NCI-H2196 (cell line): ENCODE measurements around the gene CAMK1D.
"Not testable (repeated sequence)": the region's sequence is repeated elsewhere in the genome, so short reads cannot be mapped to it uniquely, and the experiment has no call there.

Experiments used
- DNase-seq: peaks from one replicate; lab custom pipeline; 2025; ENCODE audit not compliant: unreplicated experiment; lab: John Stamatoyannopoulos, UW

Gene CAMK1D

DNA sequence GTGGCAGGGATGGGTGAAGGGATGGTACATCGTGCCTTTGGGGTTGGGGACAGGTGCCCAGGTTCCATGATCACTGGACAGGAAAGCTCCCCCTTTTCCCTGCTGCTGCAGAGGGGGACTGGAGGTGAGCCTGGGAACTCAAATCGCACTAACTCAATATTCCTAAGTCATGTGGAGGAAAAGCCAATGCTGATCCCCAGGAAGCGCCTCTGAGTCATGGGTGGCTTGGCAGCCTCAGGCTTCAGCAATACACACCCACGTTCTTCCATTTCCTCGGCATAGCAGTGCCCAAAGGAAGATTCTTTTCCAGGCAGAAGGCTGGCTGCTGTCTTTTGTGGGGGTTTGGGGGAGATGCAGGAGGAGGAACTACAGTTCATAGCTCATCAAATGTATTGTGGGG lies 486.4 kb downstream of the CAMK1D start:
- no peak for DNase-seq

DNA sequence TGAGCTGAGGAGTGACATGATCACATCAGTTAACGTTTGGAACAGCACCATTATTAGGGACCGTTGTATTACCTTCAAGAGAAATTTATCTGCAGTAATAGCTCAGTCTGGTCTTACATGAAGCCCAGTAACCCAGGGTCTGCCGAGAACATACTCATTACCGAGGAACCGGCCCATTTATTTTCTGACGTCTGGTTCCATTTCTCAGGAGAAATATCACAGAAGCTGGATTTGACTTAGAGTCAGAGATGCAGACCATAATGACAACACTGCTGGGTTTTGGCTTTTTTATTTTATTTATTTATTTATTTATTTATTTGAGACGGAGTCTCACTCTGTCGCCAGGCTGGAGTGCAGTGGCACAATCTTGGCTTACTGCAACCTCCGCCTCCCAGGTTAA lies 489.0 kb downstream of the CAMK1D start:
- DNase-seq = no peak

DNA sequence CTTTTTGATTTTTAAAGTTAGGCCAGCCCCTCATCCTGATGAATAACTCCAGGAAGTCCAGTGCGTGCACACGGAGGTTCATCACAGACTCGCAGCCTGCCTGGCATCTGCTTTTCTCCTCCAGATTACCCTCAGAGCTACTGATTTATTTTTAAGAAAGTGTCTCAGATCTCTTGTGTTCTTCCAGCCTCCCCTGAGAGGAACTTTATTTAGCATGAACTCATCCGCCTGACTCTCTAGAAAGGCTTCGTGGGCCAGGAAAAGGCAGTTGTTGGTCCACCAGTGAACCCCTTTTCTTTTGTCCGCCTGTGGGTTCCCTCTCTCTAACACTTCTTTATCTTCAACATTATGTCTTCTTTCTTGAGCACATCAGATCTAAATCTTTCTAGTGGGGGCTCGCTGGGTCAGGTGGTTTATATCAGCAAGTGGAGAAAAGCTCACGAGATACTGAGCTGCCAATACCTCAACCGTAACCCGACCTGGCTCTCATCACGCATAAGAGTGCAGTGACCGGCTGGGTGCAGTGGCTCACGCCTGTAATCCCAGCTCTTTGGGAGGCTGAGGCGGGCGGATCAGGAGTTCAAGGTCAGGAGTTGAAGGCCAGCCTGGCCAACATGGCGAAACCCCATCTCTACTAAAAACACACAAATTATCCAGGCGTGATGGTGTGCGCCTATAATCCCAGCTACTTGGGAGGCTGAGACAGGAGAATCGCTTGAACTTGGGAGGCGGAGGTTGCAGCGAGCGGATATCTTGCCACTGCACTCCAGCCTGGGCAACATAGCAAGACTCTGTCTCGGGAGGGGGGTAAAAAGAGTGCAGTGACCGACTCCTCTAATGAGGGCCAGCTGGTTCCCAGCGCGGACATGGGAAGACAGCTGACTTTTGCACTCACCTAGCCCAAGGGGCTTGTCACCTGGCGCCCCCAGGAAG lies 489.9 kb downstream of the CAMK1D start:
- no peak for DNase-seq

DNA sequence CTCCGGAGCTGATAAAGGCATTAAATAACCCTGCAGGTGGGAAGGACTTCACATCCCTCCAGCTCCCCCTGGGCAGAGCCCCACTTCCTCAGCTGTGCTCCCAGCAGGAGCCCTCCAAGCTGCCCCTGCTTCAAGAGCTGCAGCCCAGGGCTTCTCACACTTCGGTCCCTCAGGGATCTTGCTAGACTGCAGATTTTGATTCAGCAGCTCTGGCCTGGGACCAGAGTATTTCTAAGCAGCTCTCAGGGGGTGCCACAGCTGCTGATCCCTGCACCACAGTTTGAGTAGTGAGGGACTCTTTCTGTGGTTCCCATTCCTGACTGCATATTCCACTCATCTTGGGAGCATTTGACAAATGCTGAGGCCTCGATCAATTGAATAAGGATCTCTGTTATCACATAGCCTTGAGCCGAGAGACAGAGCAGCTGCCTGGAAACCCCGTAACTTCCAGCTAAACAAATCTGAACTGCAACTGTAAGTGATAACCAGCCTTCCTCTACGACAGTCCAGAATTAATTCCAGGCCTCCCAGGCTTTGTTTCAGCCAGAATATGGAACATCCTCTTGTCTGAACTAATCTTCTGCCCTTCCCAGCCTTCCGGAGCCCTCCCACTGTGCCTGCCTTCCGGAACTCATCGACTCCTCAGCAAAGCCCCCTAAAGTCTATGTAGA lies 490.7 kb downstream of the CAMK1D start:
- no peak for DNase-seq

DNA sequence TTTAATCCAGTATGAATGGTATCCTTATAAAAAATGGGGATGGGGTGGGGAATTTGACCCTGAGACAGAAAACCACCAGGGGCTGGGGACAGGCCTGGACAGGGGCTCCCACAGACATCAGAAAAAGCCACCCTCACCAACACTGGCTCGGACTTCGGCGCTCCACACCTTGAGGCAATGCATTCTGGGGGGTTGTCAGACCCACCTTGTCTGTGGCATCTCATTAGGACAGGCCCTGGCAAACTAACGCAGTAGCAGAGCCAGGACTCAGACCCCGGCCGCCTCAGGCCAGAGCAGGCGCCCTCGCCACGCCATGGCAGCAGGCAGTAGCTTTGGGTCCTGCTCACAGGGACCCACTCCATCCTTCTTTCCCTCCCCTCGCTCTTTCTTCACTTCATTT lies 492.1 kb downstream of the CAMK1D start:
- DNase-seq = no peak

DNA sequence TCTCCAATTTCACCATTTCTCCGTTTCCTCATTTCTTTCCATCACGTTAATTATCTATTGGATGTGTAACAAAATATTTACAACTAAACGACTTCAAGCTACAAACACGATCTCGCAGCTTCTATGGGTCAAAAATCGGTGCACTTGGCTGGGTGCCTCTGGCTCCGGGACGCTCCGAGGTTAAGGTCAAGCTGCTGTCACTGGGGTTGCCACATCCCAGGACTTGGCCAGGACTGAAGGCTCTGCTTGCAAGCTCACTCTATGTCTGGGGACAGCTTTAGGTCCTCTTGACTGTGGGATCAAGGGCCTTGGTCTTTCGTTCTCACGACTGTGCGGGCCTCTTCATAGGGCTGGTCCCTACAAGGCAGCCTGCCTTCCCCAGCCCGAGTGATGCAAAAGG lies 492.5 kb downstream of the CAMK1D start:
- DNase-seq = no peak

DNA sequence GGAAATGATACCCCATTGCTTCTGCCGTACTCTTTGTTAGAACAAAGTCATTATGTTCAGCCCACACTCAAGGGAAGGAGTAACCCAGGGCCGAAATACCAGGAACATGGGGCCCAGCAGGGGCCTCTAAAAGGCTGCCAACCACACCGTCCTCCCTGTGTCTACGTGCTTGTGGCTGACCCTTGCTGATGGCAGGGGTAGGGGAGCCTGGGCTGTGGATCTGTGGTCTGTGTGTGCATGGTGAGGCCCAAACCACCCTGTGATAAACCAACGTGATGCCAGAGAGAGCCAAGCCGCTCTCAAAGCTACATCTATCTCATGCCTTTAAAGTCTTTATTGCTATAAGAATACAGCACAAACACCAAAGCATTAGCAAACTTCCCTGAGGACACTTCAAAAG lies 493.0 kb downstream of the CAMK1D start:
- no peak for DNase-seq

DNA sequence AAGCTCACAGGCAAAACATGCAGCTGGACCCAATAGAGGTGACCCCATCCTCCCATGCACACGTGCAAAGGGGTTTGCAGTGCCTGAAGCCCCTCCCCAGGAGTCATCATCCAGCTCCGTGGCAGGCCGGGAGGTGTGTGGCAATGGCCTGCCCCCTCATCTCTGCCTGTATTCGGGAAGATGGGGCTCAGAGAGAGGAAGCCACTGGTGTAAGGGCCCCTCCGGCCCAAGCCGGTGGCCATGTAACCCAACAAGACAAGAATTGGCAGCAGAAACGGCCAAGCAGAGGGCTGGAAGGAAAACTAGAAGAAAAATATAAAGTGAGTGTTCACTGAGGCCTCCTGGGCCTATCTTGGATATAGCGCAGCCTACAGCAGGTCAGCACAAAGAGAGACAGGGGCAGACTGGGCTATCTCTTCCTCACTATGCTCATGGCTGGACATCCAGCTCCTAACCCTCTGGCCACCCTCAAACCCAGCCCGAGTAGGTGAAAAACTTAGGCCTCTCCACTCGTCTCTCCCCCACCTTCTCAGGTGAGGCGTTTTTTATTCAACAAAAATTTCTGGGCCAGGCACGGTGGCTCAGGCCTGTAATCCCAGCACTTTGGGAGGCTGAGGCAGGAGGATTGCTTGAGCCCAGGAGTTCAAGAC lies 494.1 kb downstream of the CAMK1D start:
- DNase-seq = no peak

DNA sequence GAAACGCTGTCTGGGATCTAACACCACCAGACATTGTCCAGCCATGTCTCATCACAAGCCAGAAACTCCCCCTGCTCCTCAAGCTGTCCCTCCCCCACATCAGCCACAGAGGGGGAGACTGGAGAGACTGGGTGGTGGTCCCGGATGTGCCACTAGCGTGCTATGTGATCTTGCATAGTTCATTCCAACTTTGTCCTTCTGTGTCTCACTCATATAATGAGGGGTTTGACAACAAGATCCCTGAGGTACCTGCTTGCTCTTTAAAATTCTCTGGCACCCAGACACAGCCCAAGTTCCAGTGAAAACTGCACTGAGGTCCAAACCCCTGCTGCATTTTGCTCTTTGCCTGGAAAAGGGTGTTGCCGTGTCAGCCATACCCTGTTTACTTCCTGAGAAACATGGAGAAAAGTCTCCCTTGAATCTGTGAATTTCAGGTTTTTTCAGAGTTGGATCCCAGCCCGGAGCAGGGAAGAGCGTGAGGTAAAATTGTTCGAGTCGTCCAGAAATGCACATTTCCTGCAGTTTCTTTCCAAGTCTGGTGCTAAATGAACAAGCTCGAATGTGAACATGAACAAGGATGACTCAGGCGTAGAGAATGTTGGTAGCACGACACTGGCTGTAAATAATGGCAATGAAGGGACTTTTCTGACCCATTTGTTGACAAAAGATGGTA lies 495.6 kb downstream of the CAMK1D start:
- DNase-seq = peak; percentile 4

DNA sequence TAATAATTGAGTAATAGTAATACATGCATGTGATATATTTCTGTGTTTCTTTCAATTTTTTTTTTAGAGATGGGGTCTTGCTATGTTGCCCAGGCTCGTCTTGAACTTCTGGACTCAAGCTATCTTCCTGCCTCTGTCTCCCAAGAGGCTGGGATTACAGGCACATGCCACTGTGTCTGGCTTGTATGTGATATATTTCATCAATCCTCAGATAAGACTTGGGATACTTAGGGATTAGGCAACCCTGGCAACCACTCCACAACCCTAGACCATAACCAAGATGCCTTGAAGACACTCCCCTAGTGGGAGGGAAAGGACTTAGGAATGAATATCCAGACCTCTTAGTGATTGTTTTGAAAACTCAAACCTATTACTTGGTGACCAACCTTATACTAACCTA lies 497.4 kb downstream of the CAMK1D start:
- no peak for DNase-seq

DNA sequence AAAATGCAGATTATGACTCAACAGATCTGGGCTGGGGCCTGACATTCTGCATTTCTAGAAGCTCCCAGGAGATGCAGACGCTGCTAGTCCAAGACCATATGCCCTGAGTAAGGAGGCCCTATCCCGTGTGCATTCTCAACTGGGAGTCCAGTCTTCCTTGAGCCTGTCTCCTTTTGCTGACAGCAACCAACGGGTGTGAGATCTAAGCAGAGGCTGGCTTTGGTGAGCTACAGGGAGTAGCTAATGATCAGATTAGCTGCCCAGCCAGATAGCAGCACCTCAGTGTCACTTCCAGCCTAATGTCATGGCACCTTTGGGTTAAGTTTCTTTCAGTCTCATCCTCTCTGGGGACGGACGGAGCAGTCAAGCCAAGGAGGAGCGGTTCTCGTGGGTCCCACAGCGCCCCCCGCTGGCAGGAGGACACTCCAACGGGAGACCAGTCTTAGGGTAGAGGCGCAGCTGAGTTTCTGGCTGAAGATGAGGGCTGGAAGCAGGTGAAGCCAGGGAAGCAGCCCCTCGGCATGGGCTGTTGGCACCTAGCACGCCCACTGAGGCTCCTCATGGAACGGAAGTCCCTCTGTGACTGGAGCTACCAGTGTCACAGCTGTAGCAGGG lies 498.1 kb downstream of the CAMK1D start:
- DNase-seq = no peak

DNA sequence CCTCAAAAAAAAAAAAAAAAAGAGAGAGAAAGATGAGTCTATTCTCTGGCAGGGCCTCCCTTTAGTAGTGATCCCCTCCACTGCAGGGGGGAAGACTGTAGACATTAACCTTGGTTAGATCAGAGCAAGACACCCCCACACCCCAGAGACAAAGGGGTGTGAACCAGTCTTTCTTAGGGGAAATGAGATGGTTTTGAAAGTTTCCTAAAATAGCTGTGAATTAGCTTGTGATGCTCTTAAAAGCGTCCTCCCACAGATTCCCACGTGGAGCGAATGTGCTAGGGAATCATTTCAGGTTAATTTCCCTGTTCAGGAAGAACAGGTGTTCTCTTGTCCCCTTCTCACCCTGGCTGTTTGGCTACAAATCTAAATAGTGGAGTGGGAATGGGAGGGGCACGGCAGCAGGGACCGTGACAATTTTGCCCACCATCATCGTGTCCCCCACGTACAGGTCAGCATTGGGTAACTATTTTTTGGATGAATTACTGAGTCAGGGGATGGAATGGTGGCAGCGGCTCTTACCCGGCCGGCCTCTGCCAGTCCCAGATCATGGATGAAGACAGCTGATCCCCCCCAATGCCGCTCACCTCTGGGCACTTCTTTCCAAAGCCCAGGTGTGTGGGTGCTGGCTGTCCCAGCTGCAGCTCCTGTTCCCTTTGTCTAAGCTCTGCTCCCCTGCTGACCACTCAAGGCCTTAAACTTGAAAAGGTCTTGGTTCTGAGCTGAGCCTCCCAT lies 499.3 kb downstream of the CAMK1D start:
- DNase-seq = no peak

DNA sequence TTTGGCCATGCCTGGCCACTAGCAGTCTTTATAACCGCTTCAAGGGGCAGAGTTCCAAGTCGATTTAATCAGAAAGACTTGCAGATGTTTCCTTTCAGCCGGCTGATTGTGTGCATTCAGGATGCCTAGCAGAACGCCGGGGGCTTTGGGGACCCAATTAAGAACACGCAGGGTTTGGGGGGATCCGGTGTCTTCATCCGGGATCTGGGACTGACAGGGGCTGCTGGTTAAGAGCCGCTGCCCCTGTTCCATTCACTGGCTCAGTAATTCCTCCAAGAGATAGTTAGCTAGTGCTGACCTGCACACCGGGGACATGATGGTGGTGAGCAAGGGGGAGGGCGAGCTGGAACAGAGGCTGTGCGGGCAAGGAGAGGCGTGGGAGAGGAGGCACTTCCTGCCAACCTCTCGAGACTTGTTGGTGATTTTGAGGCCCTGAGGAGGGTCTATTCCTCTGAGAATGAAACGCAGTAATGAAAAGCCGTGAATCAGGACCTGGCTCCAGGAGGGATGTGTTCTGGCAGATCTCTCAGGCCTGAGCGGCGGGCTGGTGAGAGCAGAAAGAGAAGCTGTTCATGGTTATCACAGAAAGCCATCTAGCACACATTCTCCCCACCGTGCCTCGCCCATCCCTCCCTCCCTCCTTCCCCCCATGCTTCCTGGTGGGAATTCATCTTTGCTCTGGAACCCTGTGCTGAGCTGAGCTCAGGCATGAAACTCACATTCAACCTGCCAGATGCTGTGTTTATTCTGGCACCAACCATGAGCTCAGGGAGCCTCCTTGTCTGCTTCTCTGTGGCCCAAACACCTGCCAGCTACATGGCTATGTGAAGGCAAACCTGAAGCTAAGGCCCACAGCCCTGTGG lies 500.2 kb downstream of the CAMK1D start:
- peak; percentile 66 for DNase-seq

DNA sequence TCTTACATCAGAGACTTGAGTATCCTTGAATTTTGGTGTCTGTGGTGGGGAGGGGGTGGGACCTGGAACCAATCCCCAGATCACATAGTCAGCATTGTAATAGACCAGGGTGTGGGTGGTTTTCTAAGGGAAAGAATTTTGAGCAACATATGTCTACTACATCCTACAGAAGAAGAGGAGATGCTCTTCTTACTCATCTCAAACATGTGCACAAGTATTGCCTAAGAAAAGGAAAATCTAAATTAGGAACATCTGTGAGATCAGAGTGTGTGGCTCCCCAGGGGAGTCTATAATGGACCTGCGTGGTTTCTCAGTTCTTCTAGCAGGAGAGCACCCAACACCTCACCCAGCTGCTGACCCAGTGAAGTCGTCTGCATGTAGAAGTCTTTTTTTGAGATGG lies 503.3 kb downstream of the CAMK1D start:
- no peak for DNase-seq

DNA sequence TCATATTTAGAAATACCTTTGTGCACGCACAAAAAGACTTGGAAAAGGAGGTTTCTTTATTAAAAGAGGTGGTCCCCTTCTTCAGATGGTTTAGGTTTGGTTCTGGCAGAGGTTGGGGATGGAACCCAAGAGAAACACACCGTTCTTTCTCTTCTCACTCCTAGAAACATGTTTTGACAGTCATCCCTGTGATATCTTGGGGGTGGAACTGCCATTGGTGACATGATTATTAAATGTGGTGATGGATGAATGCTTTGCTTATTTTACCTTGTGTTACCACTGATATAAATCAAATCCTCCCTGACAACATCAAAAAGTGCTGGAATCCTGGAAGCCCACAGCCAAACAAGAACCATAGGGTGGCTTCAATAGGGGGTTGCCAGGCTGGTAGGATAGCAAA lies 505.6 kb downstream of the CAMK1D start:
- no peak for DNase-seq

DNA sequence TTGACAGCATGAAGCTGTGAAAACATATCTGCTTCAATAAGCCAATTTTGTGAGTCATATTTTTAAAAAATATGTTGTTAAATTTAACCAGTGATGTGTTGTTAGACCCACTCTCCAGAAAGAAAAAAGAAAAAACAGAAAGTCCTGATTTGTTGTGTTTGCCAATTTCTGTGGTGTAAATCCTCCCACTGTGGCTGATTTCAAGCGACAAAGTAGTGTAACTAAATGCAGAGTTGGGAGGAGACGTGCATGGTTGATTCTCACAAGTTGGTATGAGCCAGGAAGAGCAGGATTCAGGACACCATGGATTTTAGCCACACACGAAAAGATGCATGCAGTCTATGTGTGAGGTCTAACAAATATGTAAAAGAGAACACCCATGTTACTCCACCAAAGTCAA lies 513.1 kb downstream of the CAMK1D start:
- DNase-seq = no peak

DNA sequence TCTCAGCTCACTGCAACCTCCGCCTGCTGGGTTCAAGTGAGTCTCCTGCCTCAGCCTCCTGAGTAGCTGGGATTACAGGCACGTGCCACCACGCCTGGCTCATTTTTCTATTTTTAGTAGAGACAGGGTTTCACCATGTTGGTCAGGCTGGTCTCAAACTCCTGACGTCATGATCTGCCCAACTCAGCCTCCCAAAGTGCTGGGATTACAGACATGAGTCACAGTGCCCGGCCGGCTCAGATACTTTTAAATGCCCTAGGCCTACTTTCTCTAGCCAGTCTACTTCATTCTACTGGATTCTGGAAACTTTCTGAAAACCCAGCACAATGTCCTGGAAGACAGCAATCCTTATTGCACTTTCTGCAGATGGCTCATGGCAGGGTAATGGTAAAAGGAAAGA lies 516.2 kb downstream of the CAMK1D start:
- not testable (repeated sequence) for DNase-seq

DNA sequence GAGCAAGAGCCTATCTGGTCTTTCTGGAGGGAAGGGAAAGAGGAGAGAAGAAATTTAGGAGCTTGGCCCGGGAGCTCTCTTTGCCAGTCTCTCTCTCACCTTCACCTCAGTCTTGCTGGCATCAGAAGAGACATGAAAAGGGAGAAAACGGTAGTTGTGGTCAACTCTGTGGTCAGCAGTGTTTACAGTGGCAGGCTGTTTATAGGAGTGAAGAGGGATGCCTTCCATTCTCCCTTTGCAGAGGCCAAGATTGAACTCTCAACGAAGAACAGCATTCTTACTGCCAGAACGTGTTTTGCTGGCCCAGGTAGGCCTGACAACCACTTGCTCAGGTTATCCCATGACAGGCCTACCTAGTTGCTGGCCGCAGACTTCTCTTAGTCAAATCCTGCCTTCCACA lies 518.9 kb downstream of the CAMK1D start:
- no peak for DNase-seq

DNA sequence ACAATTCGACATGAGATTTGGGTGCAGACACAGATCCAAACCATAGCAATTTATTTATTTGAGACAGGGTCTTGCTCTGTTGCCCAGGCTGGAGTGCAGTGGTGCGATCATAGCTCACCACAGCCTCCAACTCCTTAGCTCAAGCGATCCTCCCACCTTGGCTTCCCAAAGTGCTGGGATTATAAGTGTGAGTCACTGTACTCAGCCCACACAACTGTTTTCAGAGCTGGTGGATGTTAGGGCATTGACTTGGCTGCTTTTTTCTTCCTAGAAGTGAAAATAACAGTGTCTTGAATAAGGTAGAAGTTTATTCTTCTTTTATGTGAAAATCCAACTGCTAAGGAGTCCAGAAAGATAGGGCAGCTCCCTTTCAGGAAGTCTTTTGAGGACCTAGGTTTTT lies 520.1 kb downstream of the CAMK1D start:
- no peak for DNase-seq
